Loucy (cell line): ENCODE data around the gene AMN.

Experiments used
- H2AFZ ChIP-seq: fragments of 200-600 bp; sonication (generic); 2 replicates; pipeline ENCODE4 v1.6.0; 2016; ENCODE audit warnings: antibody characterized with exemption, mild to moderate bottlenecking, low read length, moderate library complexity
- H3F3A ChIP-seq: fragments of 200-600 bp; 2 replicates; pipeline ENCODE4 v1.6.0; 2016; ENCODE audit warnings: antibody characterized with exemption, low read depth, mild to moderate bottlenecking
- H3K27me3 ChIP-seq: fragments of 200-600 bp; sonication (generic); 2 replicates; pipeline ENCODE4 v1.6.1; 2014; ENCODE audit warnings: low read length, mild to moderate bottlenecking; ENCODE audit not compliant: insufficient read depth, poor library complexity, severe bottlenecking
- H3K36me3 ChIP-seq: fragments of 200-600 bp; sonication (generic); 2 replicates; pipeline ENCODE4 v1.6.1; 2016; ENCODE audit warnings: low read length; ENCODE audit not compliant: insufficient read depth
- H3K4me1 ChIP-seq: fragments of 200-600 bp; sonication (generic); 2 replicates; pipeline ENCODE4 v1.5.1; 2014; ENCODE audit warnings: low read length, mild to moderate bottlenecking; ENCODE audit not compliant: insufficient read depth, poor library complexity, severe bottlenecking
- H3K4me2 ChIP-seq: fragments of 200-600 bp; sonication (generic); 2 replicates; pipeline ENCODE4 v1.6.0; 2014; ENCODE audit warnings: antibody characterized with exemption, low read length, low read depth, mild to moderate bottlenecking; ENCODE audit not compliant: poor library complexity, severe bottlenecking
- H3K4me3 ChIP-seq: fragments of 200-600 bp; sonication (generic); 2 replicates; pipeline ENCODE4 v1.5.1; 2014; ENCODE audit warnings: low read length, mild to moderate bottlenecking, mixed read lengths; ENCODE audit not compliant: poor library complexity, severe bottlenecking
- H3K79me2 ChIP-seq: fragments of 200-600 bp; sonication (generic); 2 replicates; pipeline ENCODE4 v1.6.1; 2014; ENCODE audit warnings: low read length; ENCODE audit not compliant: insufficient read depth
- H3K9ac ChIP-seq: fragments of 200-600 bp; sonication (generic); 2 replicates; pipeline ENCODE4 v1.6.0; 2014; ENCODE audit warnings: mild to moderate bottlenecking, low read depth, low read length, moderate library complexity; ENCODE audit not compliant: poor library complexity, severe bottlenecking
- H3K9me2 ChIP-seq: fragments of 200-600 bp; sonication (generic); replicated peaks from 2 replicates; pipeline ENCODE4 v1.6.1; 2016; ENCODE audit warnings: low read depth, low read length, mixed read lengths
- H3K9me3 ChIP-seq: fragments of 200-600 bp; sonication (generic); 2 replicates; pipeline ENCODE4 v1.6.1; 2014; ENCODE audit warnings: mild to moderate bottlenecking, antibody characterized with exemption, low read length, low read depth; ENCODE audit not compliant: insufficient read depth
- H4K20me1 ChIP-seq: fragments of 200-600 bp; sonication (generic); 2 replicates; pipeline ENCODE4 v1.6.0; 2014; ENCODE audit warnings: antibody characterized with exemption, low read length, mild to moderate bottlenecking; ENCODE audit not compliant: insufficient read depth, poor library complexity, severe bottlenecking
- EZH2phosphoT487 ChIP-seq: fragments of 200-600 bp; IDR thresholded peaks from 2 replicates; pipeline ENCODE4 v1.6.1; 2018; ENCODE audit warnings: antibody characterized with exemption, mild to moderate bottlenecking, moderate library complexity, borderline replicate concordance
- TF ChIP-seq, protein P1 (sequence below): fragments of 200-600 bp; sonication (generic); conservative IDR thresholded peaks from 2 replicates; pipeline ENCODE4 v1.5.1; 2014; ENCODE audit warnings: mild to moderate bottlenecking, antibody characterized with exemption, low read length

AMN gene

DNA sequence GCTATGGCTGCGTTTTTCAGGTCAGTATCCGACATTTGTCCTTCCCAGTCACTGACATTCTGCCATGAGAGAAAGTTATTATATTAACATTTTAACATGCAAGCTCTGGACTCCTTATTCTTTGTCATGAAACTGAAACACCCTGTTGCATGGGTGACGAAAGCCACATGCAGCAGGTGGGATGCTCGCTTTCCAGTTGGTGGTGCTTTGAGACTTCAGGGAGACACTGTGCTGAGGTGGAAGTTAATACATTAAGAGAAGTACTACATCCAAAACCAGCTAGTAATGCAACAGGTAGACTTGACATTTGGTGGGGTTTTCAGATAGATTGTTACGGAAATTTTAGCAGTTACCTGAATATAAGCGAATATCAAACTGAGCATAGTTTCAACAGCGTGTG lies 32.8 kb upstream of the AMN start:
- Histone ChIP-seq H3K4me2 (no peak overlapping the region), H3K27me3 (no peaks in the 10 kb centered on the region), H4K20me1 (no peaks in the 10 kb centered on the region), H3K9me3 (no peaks in the 10 kb centered on the region), H3K4me1 (no peaks in the 10 kb centered on the region), H2AFZ (no peak overlapping the region), H3K79me2 (no peaks in the 10 kb centered on the region), H3K9ac (no peak overlapping the region), H3K36me3 (peaks cover 11% of the 10 kb centered on the region; the same call in 1 of the 2 replicates), H3F3A (no peaks in the 10 kb centered on the region), H3K4me3 (no peak overlapping the region), H3K9me2 (no peaks in the 10 kb centered on the region)
- no peak for TF ChIP-seq EZH2phosphoT487
- TF ChIP-seq, protein P1, sequence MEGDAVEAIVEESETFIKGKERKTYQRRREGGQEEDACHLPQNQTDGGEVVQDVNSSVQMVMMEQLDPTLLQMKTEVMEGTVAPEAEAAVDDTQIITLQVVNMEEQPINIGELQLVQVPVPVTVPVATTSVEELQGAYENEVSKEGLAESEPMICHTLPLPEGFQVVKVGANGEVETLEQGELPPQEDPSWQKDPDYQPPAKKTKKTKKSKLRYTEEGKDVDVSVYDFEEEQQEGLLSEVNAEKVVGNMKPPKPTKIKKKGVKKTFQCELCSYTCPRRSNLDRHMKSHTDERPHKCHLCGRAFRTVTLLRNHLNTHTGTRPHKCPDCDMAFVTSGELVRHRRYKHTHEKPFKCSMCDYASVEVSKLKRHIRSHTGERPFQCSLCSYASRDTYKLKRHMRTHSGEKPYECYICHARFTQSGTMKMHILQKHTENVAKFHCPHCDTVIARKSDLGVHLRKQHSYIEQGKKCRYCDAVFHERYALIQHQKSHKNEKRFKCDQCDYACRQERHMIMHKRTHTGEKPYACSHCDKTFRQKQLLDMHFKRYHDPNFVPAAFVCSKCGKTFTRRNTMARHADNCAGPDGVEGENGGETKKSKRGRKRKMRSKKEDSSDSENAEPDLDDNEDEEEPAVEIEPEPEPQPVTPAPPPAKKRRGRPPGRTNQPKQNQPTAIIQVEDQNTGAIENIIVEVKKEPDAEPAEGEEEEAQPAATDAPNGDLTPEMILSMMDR = no peak

- H3F3A ChIP-seq = no peaks in the 10 kb centered on the region
- no peaks in the 10 kb centered on the region for H4K20me1 ChIP-seq
- no peaks in the 10 kb centered on the region for H3K27me3 ChIP-seq
- H2AFZ ChIP-seq = no peak overlapping the region
- no peaks in the 10 kb centered on the region for H3K9me2 ChIP-seq
- no peaks in the 10 kb centered on the region for H3K4me1 ChIP-seq
- no peak overlapping the region for H3K4me3 ChIP-seq
- H3K9ac ChIP-seq = no peak overlapping the region
- peaks cover 6% of the 10 kb centered on the region; the same call in 1 of the 2 replicates for H3K36me3 ChIP-seq
- no peak for TF ChIP-seq EZH2phosphoT487
- TF ChIP-seq, protein P1 = no peak
- H3K9me3 ChIP-seq = no peaks in the 10 kb centered on the region
- no peak overlapping the region for H3K4me2 ChIP-seq
- no peaks in the 10 kb centered on the region for H3K79me2 ChIP-seq
Observed at GRCh38 chr14:102891111-102891510, 31.4 kb upstream of the AMN start.

GRCh38 chr14:102891556-102891955 lies 30.9 kb upstream of the AMN start:
- Histone ChIP-seq H3F3A (no peaks in the 10 kb centered on the region), H3K9ac (no peak overlapping the region), H3K9me2 (no peaks in the 10 kb centered on the region), H3K36me3 (peaks cover 6% of the 10 kb centered on the region; the same call in 1 of the 2 replicates), H3K79me2 (no peaks in the 10 kb centered on the region), H3K4me1 (no peaks in the 10 kb centered on the region), H4K20me1 (no peaks in the 10 kb centered on the region), H3K9me3 (no peaks in the 10 kb centered on the region), H3K4me3 (no peak overlapping the region), H3K4me2 (no peak overlapping the region), H2AFZ (no peak overlapping the region), H3K27me3 (no peaks in the 10 kb centered on the region)
- no peak for TF ChIP-seq EZH2phosphoT487
- TF ChIP-seq, protein P1 = no peak
